DMS79 (cell line): ENCODE data around the gene MICB.
A peak's percentile ranks its signal among the peaks of the same experiment; 100 is the strongest.
"Not testable (repeated sequence)": the region's sequence is repeated elsewhere in the genome, so short reads cannot be mapped to it uniquely, and the experiment has no call there.

ENCODE experiments used
- DNase-seq: peaks from one replicate; lab custom pipeline; 2025; lab: John Stamatoyannopoulos, UW

MICB gene

GRCh38 chr6:31497531-31498476, at the start of gene MICB:
Gene MICB, plus strand, starts transcription at chr6:31498145. Its CDS starts 49 bp downstream, at chr6:31498194.
- peak; percentile 87 for DNase-seq

GRCh38 chr6:31450751-31451150, 47.2 kb upstream of the MICB start:
- no peak for DNase-seq

GRCh38 chr6:31452859-31453258, 45.1 kb upstream of the MICB start:
- no peak for DNase-seq

GRCh38 chr6:31453259-31453658, 44.7 kb upstream of the MICB start:
- no peak for DNase-seq

GRCh38 chr6:31459864-31460263, 38.1 kb upstream of the MICB start:
- not testable (repeated sequence) for DNase-seq

GRCh38 chr6:31460361-31461025, 37.5 kb upstream of the MICB start:
- no peak for DNase-seq

- no peak for DNase-seq
Measured at GRCh38 chr6:31462026-31462963, 35.6 kb upstream of the MICB start.

GRCh38 chr6:31462964-31463870, 34.7 kb upstream of the MICB start:
- DNase-seq = peak; percentile 78

GRCh38 chr6:31464252-31465184, 33.4 kb upstream of the MICB start:
- no peak for DNase-seq

- DNase-seq = no peak
Measured at GRCh38 chr6:31465185-31465536, 32.8 kb upstream of the MICB start.

- DNase-seq = no peak
Measured at GRCh38 chr6:31465718-31466117, 32.2 kb upstream of the MICB start.

- DNase-seq = no peak
Measured at GRCh38 chr6:31466466-31466865, 31.5 kb upstream of the MICB start.

GRCh38 chr6:31467151-31467550, 30.8 kb upstream of the MICB start:
- no peak for DNase-seq

GRCh38 chr6:31468311-31468710, 29.6 kb upstream of the MICB start:
- no peak for DNase-seq

GRCh38 chr6:31470801-31471200, 27.1 kb upstream of the MICB start:
- DNase-seq = no peak

- no peak for DNase-seq
Measured at GRCh38 chr6:31471711-31472110, 26.2 kb upstream of the MICB start.

GRCh38 chr6:31472259-31472658, 25.7 kb upstream of the MICB start:
- no peak for DNase-seq

GRCh38 chr6:31473244-31473643, 24.7 kb upstream of the MICB start:
- no peak for DNase-seq

- no peak for DNase-seq
Measured at GRCh38 chr6:31473780-31474761, 23.9 kb upstream of the MICB start.
